Cardiac fibroblast (primary cell): ENCODE data around the gene TEC.
A peak's percentile ranks its signal among the peaks of the same experiment; 100 is the strongest.
"Not testable (repeated sequence)": the region's sequence is repeated elsewhere in the genome, so short reads cannot be mapped to it uniquely, and the experiment has no call there.

ENCODE experiments used
- DNase-seq, 2 donors: peaks; one replicate each; pipeline versions ENCODE4 v3.0.0 to v3.0.0-alpha.2; 2010; ENCODE audit warnings: low read depth in 2 of 2
- H3K4me3 ChIP-seq, 2 donors: replicated peaks in 1 of 2; 1 replicate in 1 of 2; 2 replicates in 1 of 2; pipeline ENCODE4 v1.5.1; 2011; ENCODE audit warnings: low read depth in 2 of 2, low read length in 2 of 2, mild to moderate bottlenecking in 2 of 2, moderate library complexity in 1 of 2
- CTCF ChIP-seq: IDR thresholded peaks from one replicate; pipeline ENCODE4 v1.5.1; 2011; ENCODE audit warnings: low read depth, mild to moderate bottlenecking, low read length, inconsistent platforms

Gene TEC

GRCh38 chr4:48268956-48269860, at the start of gene TEC:
Gene TEC (minus strand): TSS chr4:48269838. CDS start chr4:48228614, 41,224 bp downstream.
- peak; percentile 6 to 21 for DNase-seq
- TF ChIP-seq CTCF = no peak

GRCh38 chr4:48315728-48316630, 46.3 kb upstream of the TEC start:
- TF ChIP-seq CTCF = peak; percentile 79
- peak; percentile 80 to 83 for DNase-seq
- no peak overlapping the region for H3K4me3 ChIP-seq

More at GRCh38 chr4:48268956-48269860, at the start of gene TEC:
- H3K4me3 ChIP-seq = peak within 1 kb of the TSS; percentile 59 to 67

GRCh38 chr4:48314746-48315145, 45.1 kb upstream of the TEC start:
- not testable (repeated sequence) for DNase-seq, H3K4me3 ChIP-seq

- no peak overlapping the region for H3K4me3 ChIP-seq
- no peak for DNase-seq
- TF ChIP-seq CTCF = no peak
Measured at GRCh38 chr4:48311896-48312295, 42.3 kb upstream of the TEC start.

GRCh38 chr4:48308901-48309300, 39.3 kb upstream of the TEC start:
- no peak for DNase-seq
- TF ChIP-seq CTCF = no peak
- H3K4me3 ChIP-seq = no peak overlapping the region

GRCh38 chr4:48307528-48307927, 37.9 kb upstream of the TEC start:
- no peak overlapping the region for H3K4me3 ChIP-seq
- TF ChIP-seq CTCF = no peak
- DNase-seq = no peak

- TF ChIP-seq CTCF = no peak
- DNase-seq = no peak
- H3K4me3 ChIP-seq = no peak overlapping the region
Measured at GRCh38 chr4:48305508-48305907, 35.9 kb upstream of the TEC start.
